Cerebellar cortex (tissue), 1 donor: ENCODE data around the gene POC1A.
"Not testable (repeated sequence)": the region's sequence is repeated elsewhere in the genome, so short reads cannot be mapped to it uniquely, and the experiment has no call there.

Source experiments
- DNase-seq: peaks from one replicate; pipeline ENCODE4 v3.0.0-alpha.2; 2015; ENCODE audit warnings: low spot score

Gene POC1A

DNA sequence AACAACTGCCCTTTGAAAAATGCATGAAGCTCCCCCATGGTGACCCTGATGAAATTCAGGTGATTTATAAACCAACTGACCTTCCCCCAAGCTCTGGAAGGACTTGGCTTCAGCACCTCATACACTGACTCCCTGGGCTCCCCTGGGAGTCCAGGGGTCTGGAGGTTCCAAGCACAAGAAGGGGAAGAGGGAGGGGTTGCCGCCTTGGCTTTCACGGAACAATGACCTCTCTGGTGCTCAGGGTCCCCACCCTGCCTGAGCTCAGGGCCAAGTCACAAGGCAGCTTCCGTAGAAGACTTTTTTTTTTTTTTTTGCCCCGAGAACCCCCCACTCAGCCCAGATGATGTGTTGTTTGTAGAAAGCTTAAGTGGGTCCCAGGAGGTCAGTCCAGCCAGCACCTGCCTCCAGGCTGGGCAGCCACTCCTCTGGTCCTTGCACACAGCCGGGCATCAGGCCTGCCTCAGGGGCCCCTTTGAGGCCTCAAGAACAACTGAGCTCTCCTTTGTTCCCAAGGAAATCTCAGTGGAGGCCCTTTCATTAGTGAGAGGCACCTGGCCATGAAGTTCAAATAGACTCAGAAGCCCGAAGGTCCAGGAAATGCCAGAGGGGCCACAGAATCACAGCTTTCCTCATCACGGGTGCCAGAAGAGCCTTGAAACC lies 29.7 kb upstream of the POC1A start:
- no peak for DNase-seq

DNA sequence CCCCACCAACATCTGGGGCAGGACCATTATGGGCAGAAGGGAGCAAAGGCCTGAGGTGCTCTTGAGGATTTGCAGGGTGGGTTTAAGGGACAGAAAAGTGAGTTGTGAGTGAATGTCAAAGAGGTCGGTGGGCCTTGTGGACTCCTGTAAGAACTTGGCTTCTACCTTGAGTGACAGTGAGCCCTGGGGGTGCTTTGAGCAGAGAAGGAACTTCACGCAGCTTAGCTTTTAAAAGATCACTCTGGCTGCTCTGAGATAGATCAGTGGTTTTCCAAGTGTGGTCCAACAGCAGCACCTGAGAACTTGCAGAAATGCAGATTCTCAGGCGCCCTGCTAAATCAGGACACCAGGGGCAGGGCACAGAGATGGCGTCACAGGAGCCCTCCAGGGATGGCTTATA lies 28.5 kb upstream of the POC1A start:
- DNase-seq: no peak

DNA sequence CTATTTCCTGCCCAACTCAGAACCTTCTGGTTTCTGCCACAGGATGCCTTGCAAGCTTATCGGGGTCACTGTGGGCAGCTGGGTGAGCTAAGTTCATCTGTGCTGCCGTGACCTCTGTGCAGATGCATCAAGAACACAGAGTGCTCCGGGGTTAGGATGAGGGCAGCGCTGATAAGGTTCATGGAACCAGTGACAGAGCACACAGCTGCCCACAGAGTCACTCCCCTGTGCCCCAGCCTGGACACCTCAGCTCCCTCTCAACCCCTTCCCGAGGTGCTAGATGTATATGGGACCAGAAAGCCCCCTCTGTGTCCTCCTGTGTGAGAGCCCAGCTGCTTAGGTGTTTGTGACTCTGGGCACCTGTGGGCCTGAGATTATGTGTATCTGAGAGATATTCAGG lies 28.0 kb upstream of the POC1A start:
- no peak for DNase-seq

DNA sequence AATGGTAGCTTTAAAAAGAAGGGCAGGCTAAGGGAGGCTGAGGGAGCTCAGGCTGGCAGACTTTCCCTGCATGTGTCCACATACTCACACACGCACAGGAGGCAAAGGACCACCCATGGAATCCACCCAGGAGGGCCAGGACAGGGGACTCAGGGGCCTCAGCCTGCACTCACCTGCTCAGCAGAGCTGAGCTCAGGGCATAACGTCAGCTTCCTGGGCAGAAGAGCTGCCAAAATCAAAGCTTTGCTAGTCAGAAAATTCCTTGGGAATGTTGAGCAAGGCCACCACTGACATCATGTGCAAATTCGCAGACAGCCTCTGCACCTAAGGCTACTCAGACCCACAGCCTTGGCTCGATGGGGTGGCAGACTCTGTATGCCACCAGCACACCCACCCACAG lies 27.3 kb upstream of the POC1A start:
- no peak for DNase-seq

DNA sequence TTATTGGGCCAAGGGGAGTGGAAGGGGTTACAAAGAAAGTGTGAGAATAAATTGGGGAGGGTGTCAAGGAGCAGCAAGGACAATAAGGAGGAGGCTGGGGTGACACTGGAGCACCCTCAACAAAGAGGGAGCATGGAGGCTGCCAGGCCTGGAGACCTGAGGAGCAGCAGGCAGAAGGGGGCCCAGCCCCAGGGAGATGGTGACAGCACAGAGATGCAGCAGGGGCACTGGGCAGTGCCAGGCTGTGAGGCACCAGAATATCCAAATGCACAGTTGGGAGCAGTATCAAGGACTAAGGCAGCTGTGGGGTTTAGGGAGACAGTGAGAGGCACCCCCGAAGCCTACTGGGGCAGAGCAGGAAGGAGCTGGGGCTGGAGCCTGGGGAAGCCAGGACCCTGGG lies 24.3 kb upstream of the POC1A start:
- DNase-seq: no peak

DNA sequence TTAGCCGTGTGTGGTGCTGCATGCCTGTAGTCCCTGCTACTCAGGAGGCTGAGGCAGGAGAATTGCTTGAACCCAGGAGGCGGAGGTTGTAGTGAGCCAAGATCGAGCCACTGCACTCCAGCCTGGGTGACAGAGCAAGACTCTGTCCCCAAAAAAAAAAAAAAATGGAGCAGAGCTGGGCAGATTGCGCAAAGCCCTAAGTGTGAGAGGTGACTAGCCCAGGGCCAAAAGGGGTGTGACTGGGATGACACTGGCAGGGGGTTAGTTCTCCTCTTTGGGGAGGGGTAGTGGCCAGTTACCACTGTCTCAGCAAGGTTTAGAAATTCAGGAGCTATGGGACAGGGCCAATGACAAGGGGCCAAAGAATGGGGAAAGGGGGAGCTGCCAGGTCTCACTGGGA lies 23.9 kb upstream of the POC1A start:
- DNase-seq: not testable (repeated sequence)

DNA sequence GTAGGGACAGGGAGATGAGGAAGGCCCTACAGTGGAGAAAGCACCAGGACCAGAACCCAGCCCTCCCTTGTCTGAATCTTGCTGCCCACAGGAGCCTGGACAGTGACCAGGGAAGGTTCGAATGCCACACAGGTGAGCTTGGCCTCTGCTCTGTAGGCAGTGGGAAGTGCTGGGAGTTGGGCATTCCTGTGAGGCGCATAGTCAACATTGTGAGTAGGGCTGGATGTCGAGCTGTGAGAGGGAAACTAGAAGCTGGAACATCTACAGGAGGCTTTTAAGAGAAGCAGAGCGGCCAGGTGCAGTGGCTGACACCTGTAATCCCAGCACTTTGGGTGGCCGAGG lies 23.4 kb upstream of the POC1A start:
- DNase-seq: no peak

DNA sequence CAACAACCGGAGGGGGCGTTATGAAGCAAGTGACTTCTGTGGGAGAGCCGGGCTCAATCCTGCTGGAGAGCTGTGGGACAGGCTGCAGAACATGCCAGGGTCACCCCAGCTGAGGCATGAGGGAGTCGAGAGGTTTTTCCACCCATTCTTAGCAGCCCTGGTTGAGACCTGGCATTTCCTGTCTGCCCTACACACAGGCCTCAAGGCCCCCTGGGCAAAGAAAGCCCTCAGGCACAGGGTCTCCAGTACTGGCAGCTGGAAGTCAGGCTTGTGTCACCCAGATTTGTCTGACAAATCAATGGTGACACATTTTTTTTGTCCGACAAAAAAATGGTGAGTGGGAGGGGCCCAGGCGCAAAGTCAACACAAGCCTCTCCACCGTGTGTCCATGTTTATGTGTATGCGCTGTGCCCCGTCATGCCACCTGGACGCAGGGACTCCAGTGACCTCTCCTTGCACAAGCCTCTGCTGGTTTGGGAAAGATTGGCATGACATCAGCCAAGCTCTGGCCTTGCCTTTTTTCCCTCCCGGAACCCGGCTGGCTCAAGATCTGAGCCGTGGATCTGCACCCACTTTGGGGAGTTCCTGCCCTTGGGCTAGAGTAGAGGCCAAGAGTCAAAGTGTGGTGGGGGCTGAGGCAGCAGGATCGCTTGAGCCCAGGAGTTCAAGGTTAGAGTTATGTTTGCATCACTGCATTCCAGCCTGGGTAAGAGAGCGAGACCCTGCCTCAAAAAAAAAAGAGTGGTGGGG lies 22.9 kb upstream of the POC1A start:
- no peak for DNase-seq

DNA sequence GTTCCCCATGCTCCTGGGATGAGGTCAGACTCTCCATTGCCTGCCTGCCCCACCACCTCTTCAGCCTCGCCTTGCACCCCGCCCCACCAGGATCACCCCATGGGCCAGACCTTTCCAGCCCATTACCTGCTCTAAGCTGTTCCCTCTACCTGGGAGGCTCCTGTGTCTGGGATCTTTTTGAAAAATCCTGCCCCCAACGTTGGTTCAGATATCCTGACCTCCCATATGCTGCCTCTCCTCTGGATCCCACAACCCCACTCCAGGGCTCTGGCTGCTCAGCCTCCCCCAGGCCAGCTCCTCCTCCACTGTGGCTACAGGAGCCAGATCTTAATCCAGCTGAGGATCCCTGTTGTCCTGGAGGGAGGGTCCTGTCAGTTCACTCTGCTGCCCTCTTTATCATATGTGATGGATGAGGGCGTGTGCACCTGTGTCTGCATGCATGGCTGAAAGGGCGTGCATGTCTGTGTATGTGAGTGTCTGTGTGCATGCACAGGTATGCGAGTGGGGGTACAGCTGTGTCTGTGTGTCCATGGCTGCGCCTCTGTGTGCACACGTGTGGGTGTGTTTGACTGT lies 22.0 kb upstream of the POC1A start:
- DNase-seq: no peak

DNA sequence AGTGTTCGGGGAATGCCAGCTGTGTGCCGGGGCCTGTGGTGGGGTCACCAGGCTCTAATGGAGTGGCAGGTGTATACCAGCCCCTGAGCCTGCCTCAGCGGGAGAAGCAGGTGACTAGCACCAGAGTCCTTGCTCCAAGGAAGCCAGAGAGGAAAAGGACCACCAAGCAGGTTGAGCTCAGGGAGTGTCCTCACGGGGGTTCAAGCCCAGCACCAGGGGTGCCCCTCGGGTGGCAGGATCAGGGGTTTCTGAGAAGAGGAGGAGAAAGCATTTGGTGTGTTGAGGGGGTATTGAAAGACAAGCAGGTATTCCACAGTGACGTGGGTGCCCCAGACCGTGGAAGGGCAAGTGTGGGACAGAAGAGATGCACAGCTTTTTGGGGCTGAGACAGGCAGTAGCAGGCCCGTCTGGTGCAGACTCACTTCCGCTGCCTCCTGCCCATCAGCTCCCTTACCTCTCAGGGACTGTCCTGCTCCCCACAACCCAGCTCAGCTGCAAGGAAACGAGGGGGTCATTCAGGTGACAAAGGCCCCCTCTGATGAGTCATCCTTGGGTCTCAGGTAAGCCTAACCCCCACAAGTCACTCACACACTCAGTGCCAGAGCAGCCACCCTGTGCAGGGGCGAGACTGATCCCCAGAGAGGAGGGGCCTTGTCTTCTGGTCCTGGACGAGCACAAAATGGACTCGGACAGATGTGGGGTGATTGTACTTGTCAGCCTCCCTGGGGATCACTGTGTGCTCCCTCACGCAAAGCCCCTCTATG lies 21.4 kb upstream of the POC1A start:
- no peak for DNase-seq

DNA sequence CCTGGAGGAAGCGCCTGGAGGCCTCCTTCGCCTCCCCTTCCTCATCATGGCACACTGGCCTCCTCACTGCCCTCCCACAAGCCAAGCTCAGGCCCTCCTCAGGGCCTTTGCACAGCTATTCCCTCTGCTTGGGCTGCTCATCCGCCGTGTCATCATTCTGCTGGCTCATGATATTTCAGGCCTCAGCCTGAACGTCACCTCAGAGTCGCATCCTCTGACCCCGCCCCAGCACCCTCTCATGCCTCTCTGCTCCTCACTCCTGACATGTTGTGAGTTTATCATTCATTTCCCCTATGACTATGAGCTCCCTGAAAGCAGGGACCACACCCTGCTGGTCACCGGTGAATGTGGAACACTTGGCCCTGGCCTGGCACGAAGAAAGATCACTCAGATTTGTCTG lies 20.7 kb upstream of the POC1A start:
- DNase-seq: no peak

DNA sequence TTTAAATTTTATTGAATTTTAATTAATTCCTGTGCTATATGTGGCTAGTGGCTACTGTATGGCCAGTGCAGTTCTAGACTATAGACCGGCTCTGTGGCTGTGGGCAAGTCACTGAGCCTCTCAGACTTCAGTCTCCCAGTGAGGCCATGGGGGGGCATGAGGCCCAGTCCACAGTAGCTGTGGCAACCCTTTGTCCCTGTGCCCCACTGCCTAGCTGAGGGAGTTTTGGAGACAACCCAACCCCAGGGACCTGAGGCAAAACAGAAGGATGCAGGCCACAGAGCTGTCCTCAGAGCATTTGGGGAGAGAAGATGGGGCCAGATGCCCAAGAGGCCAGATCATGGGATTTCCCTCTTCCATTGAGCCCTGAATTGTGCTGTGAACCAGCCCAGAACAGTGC lies 18.9 kb upstream of the POC1A start:
- no peak for DNase-seq

DNA sequence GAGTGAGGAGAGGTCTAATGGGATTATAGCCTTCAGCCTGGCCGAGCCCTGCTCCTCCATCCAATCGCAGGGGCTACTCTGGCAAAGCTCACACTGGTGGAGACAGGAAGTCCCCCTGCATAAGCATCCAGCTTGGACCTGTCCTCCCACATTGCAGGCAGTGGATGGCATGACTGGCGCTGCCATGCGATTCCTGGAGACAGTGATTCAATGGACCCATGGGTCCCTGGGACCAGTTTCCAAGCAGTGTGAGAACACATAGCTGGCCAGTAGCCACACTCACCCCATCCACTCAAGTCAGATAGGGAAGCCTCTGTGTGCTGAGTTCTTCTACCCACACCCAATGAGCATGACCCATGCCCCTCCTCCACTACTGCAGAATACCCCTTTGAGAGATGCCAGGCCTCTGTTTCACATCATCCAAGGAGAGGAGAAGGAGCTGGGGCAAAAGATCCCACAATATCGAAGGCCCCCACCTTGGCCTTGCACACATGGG lies 18.1 kb upstream of the POC1A start:
- DNase-seq: no peak

DNA sequence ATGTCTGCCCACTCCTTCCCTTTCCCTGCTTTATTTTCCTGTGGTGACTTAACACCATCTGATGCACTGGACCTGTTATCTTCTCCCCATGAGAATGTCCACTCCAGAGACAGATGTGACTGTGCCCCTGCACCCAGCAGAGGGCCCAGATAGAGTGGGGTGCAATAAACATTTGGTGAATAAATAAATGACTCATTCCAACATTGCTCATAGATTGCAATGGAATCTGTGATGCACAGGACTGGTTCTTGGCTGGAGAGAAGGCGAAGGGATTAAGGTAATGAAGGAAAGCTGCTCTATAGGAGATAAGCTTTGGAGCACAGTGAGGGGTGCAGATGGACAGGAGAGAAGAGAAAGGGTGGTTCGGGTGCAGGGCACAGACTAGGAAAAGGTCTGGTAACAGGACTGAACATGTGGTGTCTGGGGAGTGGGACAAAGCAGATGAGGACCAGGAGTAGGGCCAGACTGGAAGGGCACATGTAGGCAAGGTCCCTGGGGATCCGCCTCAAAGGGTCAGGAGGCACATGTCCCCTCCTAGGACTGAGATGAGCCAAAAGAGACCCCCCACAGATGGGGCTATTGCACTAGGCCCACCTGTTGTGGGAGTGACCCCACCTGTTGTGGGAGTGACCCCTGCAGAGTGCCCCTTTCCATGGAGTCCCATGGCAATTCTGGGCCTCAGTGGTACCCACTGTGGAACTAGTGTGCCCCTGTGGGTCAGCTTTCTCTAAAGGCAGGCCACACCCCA lies 17.5 kb upstream of the POC1A start:
- DNase-seq: no peak

DNA sequence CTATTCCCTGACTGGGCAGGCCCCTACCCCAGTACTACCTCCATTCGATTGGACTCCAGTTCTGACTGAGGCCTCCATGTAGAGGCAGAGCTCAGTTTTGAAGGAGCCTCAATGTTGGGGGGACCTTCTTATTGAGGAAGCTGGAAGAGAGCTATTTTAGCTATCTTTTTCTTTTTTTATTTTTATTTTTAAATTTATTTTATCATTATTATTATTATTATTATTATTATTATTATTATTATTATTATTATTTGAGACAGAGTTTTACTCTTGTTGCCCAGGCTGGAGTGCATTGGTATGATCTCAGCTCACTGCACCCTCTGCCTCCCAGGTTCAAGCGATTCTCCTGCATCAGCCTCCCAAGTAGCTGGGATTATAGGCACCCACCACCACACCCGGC lies 16.0 kb upstream of the POC1A start:
- DNase-seq: not testable (repeated sequence)

DNA sequence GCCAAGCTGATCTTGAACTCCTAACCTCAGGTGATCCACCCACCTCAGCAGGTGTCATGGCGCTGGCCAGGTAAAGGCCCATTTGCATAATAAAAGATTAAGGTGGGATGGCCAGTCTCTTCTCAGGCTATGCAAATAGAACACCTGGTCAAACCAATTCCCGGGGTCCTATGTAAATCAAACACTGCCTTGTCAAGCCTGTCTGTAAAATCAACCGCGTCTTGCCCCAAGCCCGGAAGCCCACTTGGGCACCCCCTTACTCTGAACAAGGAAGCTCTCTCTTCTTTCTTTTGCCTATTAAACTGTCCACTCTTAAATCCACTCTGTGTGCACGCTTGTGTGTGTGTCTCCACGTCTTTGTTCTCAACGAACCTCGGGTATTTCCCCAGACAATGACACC lies 13.0 kb upstream of the POC1A start:
- DNase-seq: no peak

DNA sequence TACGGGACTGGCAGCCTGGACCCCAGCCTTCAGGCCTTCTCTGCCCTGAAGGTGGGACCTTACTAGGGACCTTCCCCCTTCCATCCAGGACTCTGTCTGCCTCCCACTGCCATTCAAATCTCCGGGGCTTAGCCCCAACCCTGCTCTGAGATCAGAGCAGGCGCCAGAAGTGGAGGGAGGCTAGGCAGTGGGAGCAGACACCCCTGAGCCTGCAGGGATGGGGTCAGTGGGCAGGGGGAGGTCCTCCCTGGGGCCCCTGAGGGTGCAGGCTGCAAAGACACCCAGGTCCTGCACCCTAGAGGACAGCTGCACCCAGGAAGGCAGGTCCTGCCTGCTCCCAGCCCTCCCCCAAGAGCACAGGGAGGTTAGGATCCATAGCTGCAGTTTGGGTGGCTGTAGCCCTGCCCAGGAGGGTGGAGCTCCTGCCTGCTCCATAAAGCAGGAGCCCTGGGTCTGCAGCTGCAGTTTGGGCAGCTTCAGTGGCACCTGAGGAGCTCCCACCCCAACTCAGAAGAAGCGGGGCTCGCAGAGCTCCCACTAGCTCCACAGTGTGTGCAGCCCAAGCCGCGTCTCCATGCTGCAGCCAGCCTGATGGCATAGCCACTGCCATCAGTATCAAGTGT lies 8.1 kb upstream of the POC1A start:
- DNase-seq: no peak

DNA sequence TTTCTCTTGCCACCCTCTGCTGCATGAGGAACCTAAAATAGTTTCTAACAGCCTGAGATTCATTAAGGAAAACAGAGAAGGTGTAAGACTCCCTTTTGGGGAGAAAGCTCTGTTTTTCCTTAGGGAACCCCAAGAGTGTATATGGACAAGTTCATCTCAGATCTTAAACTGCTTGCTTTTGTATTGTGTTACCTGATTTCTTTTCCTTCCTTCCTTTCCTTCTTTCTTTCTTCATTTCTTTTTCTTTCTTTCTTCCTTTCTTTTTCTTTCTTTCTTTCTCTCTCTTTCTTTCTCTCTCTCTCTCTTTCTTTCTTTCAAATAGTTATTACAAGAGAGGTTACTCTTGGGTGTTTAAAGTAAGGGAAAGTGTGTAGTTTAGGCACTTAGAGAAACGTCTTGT lies 5.3 kb upstream of the POC1A start:
- no peak for DNase-seq

DNA sequence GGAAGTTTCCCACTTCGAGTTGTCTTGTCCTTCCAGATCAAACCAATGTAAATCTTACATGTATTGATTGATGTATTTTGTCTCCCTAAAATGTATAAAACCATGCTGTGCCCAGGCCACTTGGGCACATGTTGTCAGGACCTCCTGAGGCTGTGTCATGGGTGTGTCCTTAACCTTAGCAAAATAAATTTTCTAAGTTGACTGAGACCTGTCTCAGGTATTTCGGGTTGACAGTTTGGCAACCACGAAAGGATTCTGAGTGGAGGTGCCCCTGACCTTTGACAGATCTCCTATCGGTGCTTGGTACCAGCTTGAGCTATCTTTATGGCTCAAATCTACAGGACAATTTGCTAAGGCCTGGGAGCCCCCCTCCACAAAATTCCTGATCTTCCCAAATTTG lies 1.7 kb upstream of the POC1A start:
- no peak for DNase-seq

DNA sequence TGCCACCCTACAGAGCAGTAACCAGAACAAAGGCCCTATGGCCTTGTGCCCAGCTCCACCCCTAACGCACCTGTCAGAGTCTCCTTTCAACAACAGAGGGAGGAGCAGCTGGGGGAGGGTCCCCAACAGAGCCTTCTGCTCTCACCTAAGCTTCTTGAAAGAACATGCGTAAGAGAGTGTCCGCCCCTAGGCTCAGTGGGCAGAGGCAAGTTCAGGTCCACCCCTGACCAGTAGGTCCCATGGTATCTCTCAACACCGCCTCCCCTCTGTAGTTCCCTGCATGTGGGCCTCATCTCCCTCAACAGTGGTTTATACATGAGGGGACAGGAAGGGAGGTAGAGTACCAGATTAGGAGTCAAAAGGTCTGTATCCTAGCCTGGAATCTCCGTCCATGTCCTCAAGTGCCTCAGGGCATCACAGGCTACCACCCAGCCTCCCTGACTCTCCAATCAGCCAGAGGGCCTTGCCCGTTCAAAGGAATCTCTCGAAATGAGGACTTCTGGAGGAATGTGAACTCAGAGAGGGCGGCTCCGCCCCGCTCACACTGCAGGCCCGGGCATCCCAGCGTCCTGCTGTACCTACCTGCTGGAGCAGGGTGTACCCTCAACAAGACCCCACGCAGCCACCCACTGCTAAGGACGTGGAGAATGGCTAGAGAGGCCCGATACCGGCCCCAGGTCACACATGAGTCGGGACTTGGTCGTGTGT lies 680 bp downstream of the POC1A start:
- no peak for DNase-seq

DNA sequence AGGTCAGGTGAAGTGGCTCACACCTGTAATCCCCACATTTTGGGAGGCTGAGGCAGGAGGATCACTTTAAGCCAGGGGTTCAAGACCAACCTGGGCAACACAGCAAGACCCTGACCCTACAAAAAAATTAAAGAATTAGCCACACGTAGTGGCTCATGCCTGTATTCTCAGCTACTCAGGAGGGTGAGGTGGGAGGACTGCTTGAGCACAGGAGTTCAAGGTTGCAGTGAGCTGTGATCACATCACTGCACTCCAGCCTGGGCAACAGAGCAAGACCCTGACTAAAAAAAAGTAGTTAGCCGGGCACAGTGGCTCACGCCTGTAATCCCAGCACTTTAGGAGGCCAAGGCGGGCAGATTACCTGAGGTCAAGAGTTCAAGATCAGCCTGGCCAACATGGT lies 2.2 kb downstream of the POC1A start:
- not testable (repeated sequence) for DNase-seq
